Cardiac fibroblast (primary cell): ENCODE results near the gene CELSR1.
"Not testable (repeated sequence)": the region's sequence is repeated elsewhere in the genome, so short reads cannot be mapped to it uniquely, and the experiment has no call there.

Experiments
- DNase-seq, 2 donors: peaks; one replicate each; pipeline versions ENCODE4 v3.0.0 to v3.0.0-alpha.2; 2010; ENCODE audit warnings: low read depth in 2 of 2
- H3K4me3 ChIP-seq, 2 donors: replicated peaks in 1 of 2; 1 replicate in 1 of 2; 2 replicates in 1 of 2; pipeline ENCODE4 v1.5.1; 2011; ENCODE audit warnings: low read depth in 2 of 2, low read length in 2 of 2, mild to moderate bottlenecking in 2 of 2, moderate library complexity in 1 of 2
- TF ChIP-seq, protein P1 (sequence below): IDR thresholded peaks from one replicate; pipeline ENCODE4 v1.5.1; 2011; ENCODE audit warnings: low read depth, mild to moderate bottlenecking, low read length, inconsistent platforms

Gene CELSR1

DNA sequence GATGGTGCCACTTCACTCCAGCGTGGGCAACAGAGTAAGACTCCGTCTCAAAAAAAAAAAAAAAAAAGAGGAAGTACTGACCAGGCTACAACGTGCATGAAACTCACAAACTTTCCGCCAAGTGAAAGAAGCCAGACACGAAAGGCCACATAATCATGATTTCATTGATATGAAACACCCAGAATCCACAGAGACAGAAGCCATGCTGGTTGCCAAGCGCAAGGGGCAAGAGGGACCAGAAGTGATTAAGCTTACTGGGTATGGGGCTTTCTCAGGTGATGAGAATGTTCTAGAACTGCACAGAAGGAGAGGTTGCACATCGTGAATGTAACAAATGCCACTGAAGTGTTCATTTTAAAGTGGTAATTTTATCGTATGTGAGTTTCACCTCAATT, 60.9 kb downstream of the CELSR1 start:
- DNase-seq = no peak

DNA sequence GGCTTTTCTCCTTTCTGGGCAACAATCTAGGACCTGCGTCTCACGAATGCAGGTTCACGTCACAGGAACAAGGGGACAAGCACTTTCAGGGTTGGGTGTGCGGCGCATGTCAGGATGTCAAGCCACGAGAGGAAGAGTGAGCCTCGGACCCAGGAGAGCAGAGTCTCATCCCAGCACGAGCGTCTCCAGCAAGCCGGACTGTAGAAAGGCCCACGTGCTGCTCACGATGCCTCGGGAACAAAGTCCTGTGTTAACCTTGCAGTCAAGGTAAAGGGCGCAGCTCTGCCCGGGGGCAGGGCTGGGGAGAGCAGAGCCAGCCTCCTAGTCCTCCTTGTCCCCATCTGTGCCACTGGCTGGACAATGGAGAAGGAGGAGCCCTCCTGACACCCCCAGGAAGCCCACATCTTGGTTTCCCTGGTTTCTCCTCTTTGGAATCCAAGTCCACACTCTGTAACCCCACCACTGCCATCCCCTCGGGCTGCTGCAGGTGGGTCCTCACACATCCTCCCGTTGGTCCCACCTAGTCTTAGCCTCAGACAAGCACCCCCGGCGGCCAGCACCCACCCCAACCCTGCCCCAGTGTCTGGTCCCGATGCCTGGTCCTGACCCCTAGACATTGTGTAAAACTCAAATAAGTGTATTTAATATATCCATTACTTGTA, 63.4 kb downstream of the CELSR1 start:
- no peak for DNase-seq
- TF ChIP-seq, protein P1, sequence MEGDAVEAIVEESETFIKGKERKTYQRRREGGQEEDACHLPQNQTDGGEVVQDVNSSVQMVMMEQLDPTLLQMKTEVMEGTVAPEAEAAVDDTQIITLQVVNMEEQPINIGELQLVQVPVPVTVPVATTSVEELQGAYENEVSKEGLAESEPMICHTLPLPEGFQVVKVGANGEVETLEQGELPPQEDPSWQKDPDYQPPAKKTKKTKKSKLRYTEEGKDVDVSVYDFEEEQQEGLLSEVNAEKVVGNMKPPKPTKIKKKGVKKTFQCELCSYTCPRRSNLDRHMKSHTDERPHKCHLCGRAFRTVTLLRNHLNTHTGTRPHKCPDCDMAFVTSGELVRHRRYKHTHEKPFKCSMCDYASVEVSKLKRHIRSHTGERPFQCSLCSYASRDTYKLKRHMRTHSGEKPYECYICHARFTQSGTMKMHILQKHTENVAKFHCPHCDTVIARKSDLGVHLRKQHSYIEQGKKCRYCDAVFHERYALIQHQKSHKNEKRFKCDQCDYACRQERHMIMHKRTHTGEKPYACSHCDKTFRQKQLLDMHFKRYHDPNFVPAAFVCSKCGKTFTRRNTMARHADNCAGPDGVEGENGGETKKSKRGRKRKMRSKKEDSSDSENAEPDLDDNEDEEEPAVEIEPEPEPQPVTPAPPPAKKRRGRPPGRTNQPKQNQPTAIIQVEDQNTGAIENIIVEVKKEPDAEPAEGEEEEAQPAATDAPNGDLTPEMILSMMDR = no peak
- H3K4me3 ChIP-seq = no peak overlapping the region

More for the DNA sequence above, 60.9 kb downstream of the CELSR1 start:
- no peak overlapping the region for H3K4me3 ChIP-seq
- TF ChIP-seq, protein P1 = no peak

DNA sequence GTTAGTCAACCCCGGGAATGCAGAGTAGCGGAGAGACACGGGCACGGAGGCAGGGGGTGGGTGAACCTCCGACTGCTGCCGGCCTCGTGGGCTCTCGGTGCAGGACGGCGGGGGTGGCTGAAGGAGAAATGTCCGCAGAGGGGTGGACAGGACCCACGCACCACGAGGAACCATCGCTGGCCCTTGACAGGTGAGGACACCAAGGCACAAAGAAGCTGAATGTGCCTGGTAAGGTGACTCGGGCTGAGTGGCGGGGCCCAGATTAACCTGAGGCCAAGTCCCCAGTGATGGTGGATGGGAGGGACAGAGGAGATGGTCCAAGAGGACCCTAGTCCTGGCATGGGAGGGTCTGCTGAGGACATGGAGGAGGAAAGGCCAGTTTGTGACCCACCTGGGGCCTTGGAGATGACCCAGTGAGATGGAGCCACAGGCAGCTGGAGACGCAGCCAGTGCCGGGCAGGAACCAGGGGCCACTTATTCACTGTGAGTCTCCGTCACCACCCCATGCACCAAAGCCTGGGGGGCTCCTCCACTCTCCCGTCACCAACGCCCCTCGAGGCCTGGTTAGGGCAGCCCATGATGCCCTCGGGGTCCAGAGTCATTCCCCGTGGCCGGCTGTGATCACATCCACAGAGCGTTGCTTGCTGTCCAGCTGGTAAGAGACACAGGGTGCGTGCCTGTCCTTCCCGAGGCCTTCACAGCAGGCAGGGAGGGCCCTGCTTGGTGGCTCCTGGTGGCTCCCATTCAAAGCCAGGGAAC, 64.2 kb downstream of the CELSR1 start:
- DNase-seq = no peak
- no peak overlapping the region for H3K4me3 ChIP-seq
- TF ChIP-seq, protein P1 = no peak

DNA sequence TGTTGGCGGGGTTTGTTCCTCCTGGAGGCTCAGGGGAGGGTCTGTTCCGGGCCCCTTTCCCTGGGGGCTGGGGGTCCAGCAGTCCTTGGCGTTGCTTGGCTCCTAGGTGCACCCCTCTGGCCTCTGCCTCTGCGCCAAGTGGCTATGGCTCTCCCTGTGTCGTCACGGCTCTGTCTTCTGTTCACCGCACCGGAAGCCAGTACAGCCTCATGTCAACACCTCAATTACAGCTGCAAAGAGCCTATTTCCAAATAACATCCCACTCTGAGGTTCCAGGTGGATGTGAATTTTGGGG, 64.8 kb downstream of the CELSR1 start:
- no peak overlapping the region for H3K4me3 ChIP-seq
- TF ChIP-seq, protein P1 = no peak
- DNase-seq = no peak

DNA sequence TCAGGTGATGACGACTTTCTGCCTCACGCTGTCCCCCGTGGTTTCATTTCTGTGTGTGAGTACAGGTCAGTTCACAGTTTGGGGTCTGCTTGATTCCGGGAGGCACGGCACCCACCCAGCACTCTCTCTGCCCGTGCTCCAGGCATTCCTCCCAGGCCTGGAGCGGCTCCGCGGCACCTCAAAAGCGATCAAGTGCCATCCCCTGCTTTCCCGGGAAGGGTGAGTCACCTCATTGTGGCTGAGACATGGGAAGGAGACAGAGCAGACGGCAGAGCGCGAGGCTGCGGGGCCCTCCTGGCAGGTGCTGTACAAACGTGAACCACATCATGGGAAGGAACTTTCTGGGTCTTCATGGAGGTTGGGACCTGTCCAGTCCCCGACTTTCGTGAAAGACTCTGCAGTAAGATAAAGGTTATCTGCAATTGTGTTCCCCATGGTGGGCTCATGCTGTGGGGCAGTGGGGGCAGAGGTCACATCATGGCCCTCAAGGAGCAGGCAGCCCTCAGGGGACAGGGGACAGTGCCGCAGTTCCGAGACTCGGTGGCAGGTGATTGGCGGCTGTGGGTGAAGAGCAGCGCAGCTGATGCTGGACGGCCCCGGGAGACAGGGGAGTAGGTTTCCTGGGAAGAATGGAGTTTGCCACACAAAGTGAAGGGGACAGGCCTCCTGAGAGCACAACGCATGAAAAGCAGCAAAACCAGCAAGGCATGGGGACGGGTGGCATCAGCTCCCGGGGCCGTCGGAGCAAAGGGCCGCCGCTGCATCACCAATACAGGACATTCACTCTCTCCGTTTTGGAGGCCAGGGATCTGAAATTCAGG, 65.3 kb downstream of the CELSR1 start:
- DNase-seq = no peak
- no peak overlapping the region for H3K4me3 ChIP-seq
- TF ChIP-seq, protein P1 = no peak

DNA sequence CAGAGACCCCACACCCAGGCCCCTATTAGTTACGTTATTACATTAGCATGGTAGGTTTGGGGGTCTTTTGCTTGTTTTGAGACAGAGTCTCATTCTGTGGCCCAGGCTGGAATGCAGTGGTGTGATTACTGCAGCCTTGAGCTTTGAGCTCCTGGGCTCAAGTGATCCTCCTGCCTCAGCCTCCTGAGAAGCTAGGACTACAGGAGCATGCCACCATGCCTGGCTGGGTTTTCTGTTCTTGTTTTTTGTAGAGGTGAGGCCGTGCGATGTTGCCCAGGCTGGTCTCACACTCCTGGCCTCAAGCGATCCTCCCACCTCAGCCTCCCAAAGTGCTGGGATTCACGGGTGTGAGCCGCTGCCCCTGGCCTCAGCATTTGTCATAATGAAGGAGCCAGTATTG, 66.1 kb downstream of the CELSR1 start:
- not testable (repeated sequence) for H3K4me3 ChIP-seq, DNase-seq

DNA sequence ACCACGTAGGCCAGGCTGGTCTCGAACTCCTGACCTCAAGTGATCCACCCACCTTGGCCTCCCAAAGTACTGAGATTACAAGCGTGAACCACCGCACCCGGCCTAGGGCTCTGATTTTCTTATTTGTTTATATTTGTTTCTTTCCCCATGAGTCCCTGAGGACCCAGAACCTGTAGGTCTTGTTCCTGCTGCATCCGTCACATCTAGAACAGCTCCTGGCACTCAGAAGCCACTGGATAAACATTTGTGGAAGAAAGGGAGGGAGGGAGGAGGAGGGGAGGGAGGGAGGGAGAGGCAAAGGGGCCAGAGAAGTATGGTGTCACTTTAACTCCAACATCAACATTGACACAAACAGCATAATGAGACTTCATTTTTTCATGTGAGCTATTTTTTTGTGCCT, 67.7 kb downstream of the CELSR1 start:
- TF ChIP-seq, protein P1 = no peak
- no peak for DNase-seq
- no peak overlapping the region for H3K4me3 ChIP-seq
